Bronchial epithelial cell (primary cell): ENCODE results near the gene DDAH1. TPM values are rescaled to one million over a fixed set of nuclear protein-coding genes. Genes with fewer than 3 reads are reported as not detected.
"Not testable (repeated sequence)": the region's sequence is repeated elsewhere in the genome, so short reads cannot be mapped to it uniquely, and the experiment has no call there.

Source experiments
- DNase-seq: peaks from one replicate; pipeline ENCODE4 v3.0.0-alpha.2; 2010; ENCODE audit warnings: low read depth
- FAIRE-seq: peaks from 2 replicates; lab custom pipeline; 2011; peaks lifted over from hg19 to GRCh38; lab: Jason Lieb, UNC
- H3K27me3 ChIP-seq: 2 replicates; pipeline ENCODE4 v1.5.1; 2011; ENCODE audit warnings: low read length; ENCODE audit not compliant: control insufficient read depth, insufficient read depth
- H3K36me3 ChIP-seq: 2 replicates; pipeline ENCODE4 v1.5.1; 2011; ENCODE audit warnings: low read length; ENCODE audit not compliant: control insufficient read depth, insufficient read depth
- H3K4me3 ChIP-seq: 2 replicates; pipeline ENCODE4 v1.5.1; 2011; ENCODE audit warnings: mild to moderate bottlenecking, low read depth, low read length, control low read depth
- total RNA-seq: library from RNA; depleted of rRNA; stranded (reverse); fragments of >200 nt; gene quantifications from 2 replicates; pipeline ENCODE4 v1.2.1, GENCODE V29; 2014
- TF ChIP-seq, protein P1 (sequence below): IDR thresholded peaks from 2 replicates; pipeline ENCODE4 v1.5.1; 2011; ENCODE audit warnings: mild to moderate bottlenecking, moderate library complexity, low read length, control low read depth, inconsistent platforms; ENCODE audit not compliant: insufficient read depth, severe bottlenecking

Gene DDAH1
- 1.2 and 1.6 TPM in 2 replicates for total RNA-seq

GRCh38 chr1:85465099-85465785, at the start of gene DDAH1:
DDAH1 (minus strand) TSS chr1:85465159; CDS start chr1:85465045, 114 bp downstream.
- no peak for DNase-seq
- FAIRE-seq = no peak

DNA sequence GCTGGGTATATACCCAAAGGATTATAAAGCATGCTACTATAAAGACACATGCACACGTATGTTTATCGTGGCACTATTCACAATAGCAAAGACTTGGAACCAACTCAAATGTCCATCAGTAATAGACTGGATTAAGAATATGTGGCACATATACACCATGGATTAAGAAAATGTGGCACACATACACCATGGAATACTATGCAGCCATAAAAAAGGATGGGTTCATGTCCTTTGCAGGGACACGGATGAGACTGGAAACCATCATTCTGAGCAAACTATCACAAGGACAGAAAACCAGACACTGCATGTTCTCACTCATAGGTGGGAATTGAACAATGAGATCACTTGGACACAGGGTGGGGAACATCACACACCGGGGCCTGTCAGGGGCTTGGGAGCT, 49.0 kb upstream of the DDAH1 start:
- FAIRE-seq, H3K27me3 ChIP-seq, H3K36me3 ChIP-seq, H3K4me3 ChIP-seq, DNase-seq: not testable (repeated sequence)

More at GRCh38 chr1:85465099-85465785, at the start of gene DDAH1:
- no peaks in the 10 kb centered on the region for H3K27me3 ChIP-seq
- peak within 1 kb of the TSS; percentile 62 for H3K4me3 ChIP-seq
- TF ChIP-seq, protein P1, sequence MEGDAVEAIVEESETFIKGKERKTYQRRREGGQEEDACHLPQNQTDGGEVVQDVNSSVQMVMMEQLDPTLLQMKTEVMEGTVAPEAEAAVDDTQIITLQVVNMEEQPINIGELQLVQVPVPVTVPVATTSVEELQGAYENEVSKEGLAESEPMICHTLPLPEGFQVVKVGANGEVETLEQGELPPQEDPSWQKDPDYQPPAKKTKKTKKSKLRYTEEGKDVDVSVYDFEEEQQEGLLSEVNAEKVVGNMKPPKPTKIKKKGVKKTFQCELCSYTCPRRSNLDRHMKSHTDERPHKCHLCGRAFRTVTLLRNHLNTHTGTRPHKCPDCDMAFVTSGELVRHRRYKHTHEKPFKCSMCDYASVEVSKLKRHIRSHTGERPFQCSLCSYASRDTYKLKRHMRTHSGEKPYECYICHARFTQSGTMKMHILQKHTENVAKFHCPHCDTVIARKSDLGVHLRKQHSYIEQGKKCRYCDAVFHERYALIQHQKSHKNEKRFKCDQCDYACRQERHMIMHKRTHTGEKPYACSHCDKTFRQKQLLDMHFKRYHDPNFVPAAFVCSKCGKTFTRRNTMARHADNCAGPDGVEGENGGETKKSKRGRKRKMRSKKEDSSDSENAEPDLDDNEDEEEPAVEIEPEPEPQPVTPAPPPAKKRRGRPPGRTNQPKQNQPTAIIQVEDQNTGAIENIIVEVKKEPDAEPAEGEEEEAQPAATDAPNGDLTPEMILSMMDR = no peak
- no peaks in the 10 kb centered on the region for H3K36me3 ChIP-seq

DNA sequence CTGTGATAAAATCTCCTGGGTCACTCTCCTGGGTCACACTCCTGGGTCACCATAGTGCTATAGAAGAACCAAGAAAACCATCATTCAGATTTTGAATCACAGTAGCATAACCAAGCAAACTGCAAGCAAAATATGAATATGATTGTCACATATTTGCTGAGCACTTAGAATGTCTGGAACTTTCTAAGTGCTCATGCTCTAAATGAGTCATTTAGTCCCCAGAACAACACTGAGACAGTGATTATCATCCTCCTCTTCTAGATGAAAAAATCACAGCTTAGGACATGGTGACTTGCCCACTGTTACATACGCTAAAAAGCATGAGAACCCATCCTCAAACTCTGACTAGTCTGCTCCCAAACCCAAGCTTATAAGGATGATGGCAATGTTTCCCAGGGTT, 39.5 kb upstream of the DDAH1 start:
- H3K36me3 ChIP-seq = no peaks in the 10 kb centered on the region
- H3K27me3 ChIP-seq = no peaks in the 10 kb centered on the region
- DNase-seq (peak; percentile 13), FAIRE-seq (no peak)
- H3K4me3 ChIP-seq = no peak overlapping the region
- TF ChIP-seq, protein P1 = no peak

GRCh38 chr1:85502625-85503083, 37.7 kb upstream of the DDAH1 start:
- FAIRE-seq = no peak
- TF ChIP-seq, protein P1 = peak; percentile 52
- Histone ChIP-seq H3K4me3 (no peak overlapping the region), H3K27me3 (no peaks in the 10 kb centered on the region), H3K36me3 (no peaks in the 10 kb centered on the region)
- DNase-seq = peak; percentile 65

GRCh38 chr1:85502171-85502570, 37.2 kb upstream of the DDAH1 start:
- no peak for FAIRE-seq
- DNase-seq = peak; percentile 68
- TF ChIP-seq, protein P1 = no peak

DNA sequence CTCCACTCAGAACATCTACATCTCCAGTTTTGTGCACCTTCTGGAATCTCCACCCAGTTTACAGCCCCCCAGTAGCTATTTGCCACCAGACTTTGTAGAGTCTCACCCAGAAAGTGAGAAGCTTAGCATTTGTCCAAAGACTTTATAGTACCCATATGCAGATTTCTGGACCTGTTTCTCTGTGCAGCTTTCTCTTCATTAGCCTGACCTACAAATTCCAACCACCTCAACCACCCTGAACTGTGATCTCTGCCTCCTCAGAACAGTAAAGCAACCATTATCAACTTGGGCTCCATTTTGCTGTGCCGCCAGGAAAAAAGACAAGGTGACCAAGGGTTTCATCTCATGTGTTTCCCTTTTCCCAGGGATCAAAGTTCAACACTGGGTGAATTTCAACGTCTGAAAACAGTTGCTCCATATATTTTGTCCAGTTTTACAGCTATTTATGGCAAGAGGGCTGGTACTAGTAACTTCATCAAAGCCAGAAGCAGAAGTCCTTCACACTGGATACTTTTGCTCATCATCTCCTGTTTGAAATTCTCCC, 36.5 kb upstream of the DDAH1 start:
- TF ChIP-seq, protein P1 = no peak
- FAIRE-seq (no peak), DNase-seq (no peak)
- Histone ChIP-seq H3K4me3 (no peak overlapping the region), H3K27me3 (no peaks in the 10 kb centered on the region), H3K36me3 (no peaks in the 10 kb centered on the region)

More at GRCh38 chr1:85502171-85502570, 37.2 kb upstream of the DDAH1 start:
- Histone ChIP-seq H3K27me3 (no peaks in the 10 kb centered on the region), H3K36me3 (no peaks in the 10 kb centered on the region), H3K4me3 (no peak overlapping the region)
